GM12864 (cell line): ENCODE results near the gene CRYL1.

Source experiments
- DNase-seq: peaks from one replicate; pipeline ENCODE4 v3.0.0-alpha.2; 2011; ENCODE audit warnings: low read depth
- H3K4me3 ChIP-seq: 2 replicates; pipeline ENCODE4 v1.5.1; 2011; ENCODE audit warnings: mild to moderate bottlenecking, low read depth, low read length, control low read depth
- CTCF ChIP-seq: IDR thresholded peaks from 2 replicates; pipeline ENCODE4 v1.5.1; 2011; ENCODE audit warnings: low read depth, mild to moderate bottlenecking, moderate library complexity, low read length, control low read depth, inconsistent platforms; ENCODE audit errors: missing control alignments

Gene CRYL1

GRCh38 chr13:20503088-20504083, 22.3 kb downstream of the CRYL1 start:
- TF ChIP-seq CTCF: no peak
- no peak overlapping the region for H3K4me3 ChIP-seq
- DNase-seq: no peak

- no peak for DNase-seq
- H3K4me3 ChIP-seq: no peak overlapping the region
- TF ChIP-seq CTCF: no peak
These were observed 24.1 kb downstream of the CRYL1 start for GRCh38 chr13:20501592-20501991.

- no peak for TF ChIP-seq CTCF
- no peak for DNase-seq
- H3K4me3 ChIP-seq: no peak overlapping the region
These were observed 24.5 kb downstream of the CRYL1 start for GRCh38 chr13:20501120-20501519.

GRCh38 chr13:20499986-20500385, 25.7 kb downstream of the CRYL1 start:
- no peak for TF ChIP-seq CTCF
- H3K4me3 ChIP-seq: no peak overlapping the region
- no peak for DNase-seq

GRCh38 chr13:20498659-20499058, 27.0 kb downstream of the CRYL1 start:
- no peak for DNase-seq
- TF ChIP-seq CTCF: no peak
- H3K4me3 ChIP-seq: no peak overlapping the region

GRCh38 chr13:20498129-20498528, 27.5 kb downstream of the CRYL1 start:
- TF ChIP-seq CTCF: no peak
- DNase-seq: no peak
- no peak overlapping the region for H3K4me3 ChIP-seq
